ENCODE measurements around the gene SYPL2.

DNA sequence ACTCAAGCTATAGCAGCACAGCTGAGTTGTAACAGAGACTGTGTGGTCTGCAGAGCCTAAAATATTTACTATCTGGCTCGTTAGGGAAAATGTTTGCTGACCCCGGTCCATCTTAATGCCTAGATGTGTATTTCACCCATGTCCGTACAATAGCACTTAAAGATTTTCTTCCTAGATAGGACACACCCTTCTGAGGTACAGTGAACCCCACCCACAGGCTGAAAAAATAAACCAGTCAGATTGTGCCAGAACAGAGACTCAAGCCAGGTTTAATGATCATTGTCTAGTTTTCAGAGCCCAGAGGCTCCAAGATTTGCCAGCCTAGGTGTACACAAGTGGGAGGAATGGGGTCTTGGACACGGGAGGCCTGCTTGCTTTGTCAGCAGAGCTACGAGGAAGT is 37.6 kb downstream of the SYPL2 start:
- TF ChIP-seq POLR2A (IDR thresholded peaks at IDR 0.05) = no peak
- TF ChIP-seq, protein P1, sequence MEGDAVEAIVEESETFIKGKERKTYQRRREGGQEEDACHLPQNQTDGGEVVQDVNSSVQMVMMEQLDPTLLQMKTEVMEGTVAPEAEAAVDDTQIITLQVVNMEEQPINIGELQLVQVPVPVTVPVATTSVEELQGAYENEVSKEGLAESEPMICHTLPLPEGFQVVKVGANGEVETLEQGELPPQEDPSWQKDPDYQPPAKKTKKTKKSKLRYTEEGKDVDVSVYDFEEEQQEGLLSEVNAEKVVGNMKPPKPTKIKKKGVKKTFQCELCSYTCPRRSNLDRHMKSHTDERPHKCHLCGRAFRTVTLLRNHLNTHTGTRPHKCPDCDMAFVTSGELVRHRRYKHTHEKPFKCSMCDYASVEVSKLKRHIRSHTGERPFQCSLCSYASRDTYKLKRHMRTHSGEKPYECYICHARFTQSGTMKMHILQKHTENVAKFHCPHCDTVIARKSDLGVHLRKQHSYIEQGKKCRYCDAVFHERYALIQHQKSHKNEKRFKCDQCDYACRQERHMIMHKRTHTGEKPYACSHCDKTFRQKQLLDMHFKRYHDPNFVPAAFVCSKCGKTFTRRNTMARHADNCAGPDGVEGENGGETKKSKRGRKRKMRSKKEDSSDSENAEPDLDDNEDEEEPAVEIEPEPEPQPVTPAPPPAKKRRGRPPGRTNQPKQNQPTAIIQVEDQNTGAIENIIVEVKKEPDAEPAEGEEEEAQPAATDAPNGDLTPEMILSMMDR (IDR thresholded peaks at IDR 0.05) = no peak

Data from heart left ventricle (tissue), 13 donors.